ENCODE data around the gene IMPDH1. TPM values are rescaled to one million over a fixed set of nuclear protein-coding genes. Genes with fewer than 3 reads are reported as not detected.
A peak's percentile ranks its signal among the peaks of the same experiment; 100 is the strongest.

IMPDH1 gene
- total and polyA plus RNA-seq, 9 of the 15 experiments (the other 6 are each of a cell fraction or from before 2014, with no cell fraction given): 0.80 to 118 (median 64.3) TPM

- TF ChIP-seq USF1 (CRISPR knock-in tag; IDR thresholded peaks at IDR 0.05) (peak; percentile 5; the same call in 1 of the 2 replicates), FUS (optimal IDR thresholded peaks at IDR 0.05; ENCODE audit: low read depth, low read length) (no peak), GTF2F1 (IDR thresholded peaks at IDR 0.05; ENCODE audit: low read depth, low read length) (no peak), RNF2 (IDR thresholded peaks at IDR 0.05) (no peak), NR0B1 (IDR thresholded peaks at IDR 0.05; ENCODE audit: partially characterized antibody) (no peak), YY1 (IDR thresholded peaks at IDR 0.05; ENCODE audit: borderline replicate concordance in 1 of 3, control insufficient read depth in 1 of 3, extremely low read depth in 1 of 3, insufficient read depth in 3 of 3, insufficient read length in 1 of 3, insufficient replicate concordance in 2 of 3, low read depth in 1 of 3, low read length in 2 of 3) (peak in 1 of 3 experiments; percentile 7), ZNF263 (CRISPR knock-in tag; IDR thresholded peaks at IDR 0.05; ENCODE audit: borderline replicate concordance) (peak; percentile 11; the same call in 1 of the 2 replicates), ZNF407 (IDR thresholded peaks at IDR 0.05; ENCODE audit: low read depth) (no peak), MLX (CRISPR knock-in tag; conservative IDR thresholded peaks at IDR 0.05) (no peak), ZNF583 (CRISPR knock-in tag; IDR thresholded peaks at IDR 0.05) (no peak), WHSC1 (IDR thresholded peaks at IDR 0.05; ENCODE audit: low read length) (peak; percentile 82), SNRNP70 (optimal IDR thresholded peaks at IDR 0.05; ENCODE audit: low read depth, low read length) (peak; percentile 34)
Observed at GRCh38 chr7:128404886-128405470, 4.8 kb downstream of the IMPDH1 start (continued).
